Jurkat, Clone E6-1 (cell line): ENCODE measurements around the gene CCL4L2. TPM values are rescaled to one million over a fixed set of nuclear protein-coding genes. Genes with fewer than 3 reads are reported as not detected.
"Not testable (repeated sequence)": the region's sequence is repeated elsewhere in the genome, so short reads cannot be mapped to it uniquely, and the experiment has no call there.

Source experiments
- DNase-seq: peaks from one replicate; pipeline ENCODE4 v3.0.0-alpha.2; 2011; ENCODE audit warnings: low read depth, low spot score
- H3K4me3 ChIP-seq: 2 replicates; pipeline ENCODE4 v1.5.1; 2011; ENCODE audit warnings: mild to moderate bottlenecking, low read length, control low read depth, moderate library complexity
- polyA plus RNA-seq: library from polyadenylated mRNA; unstranded; fragments of >200 nt; gene quantifications from one replicate; pipeline ENCODE4 v1.2.1, GENCODE V29; 2012; ENCODE audit warnings: missing spikeins; ENCODE audit not compliant: insufficient read length, insufficient read depth

Gene CCL4L2
- not detected for polyA plus RNA-seq

- DNase-seq, H3K4me3 ChIP-seq: not testable (repeated sequence)
Observed at GRCh38 chr17:36210439-36211211, at the start of gene CCL4L2. TSS of gene CCL4L2 (plus strand) at chr17:36211063.

GRCh38 chr17:36168836-36169235 is 42.0 kb upstream of the CCL4L2 start:
- not testable (repeated sequence) for H3K4me3 ChIP-seq, DNase-seq

GRCh38 chr17:36176536-36176935 is 34.3 kb upstream of the CCL4L2 start, which contains the start of gene TBC1D3B:
TSS of gene TBC1D3B (minus strand) at chr17:36176636. CDS start at chr17:36175050, 1,586 bp downstream.
- not testable (repeated sequence) for DNase-seq, H3K4me3 ChIP-seq

- H3K4me3 ChIP-seq, DNase-seq: not testable (repeated sequence)
Observed at GRCh38 chr17:36181446-36182175, 29.3 kb upstream of the CCL4L2 start.

- no peak overlapping the region for H3K4me3 ChIP-seq
- DNase-seq, result no peak
Observed at GRCh38 chr17:36182176-36183000, 28.5 kb upstream of the CCL4L2 start.

GRCh38 chr17:36183001-36183971 is 27.6 kb upstream of the CCL4L2 start:
- no peak overlapping the region for H3K4me3 ChIP-seq
- no peak for DNase-seq

GRCh38 chr17:36184023-36184765 is 26.7 kb upstream of the CCL4L2 start:
- DNase-seq, result no peak
- no peak overlapping the region for H3K4me3 ChIP-seq

- no peak for DNase-seq
- H3K4me3 ChIP-seq, result no peak overlapping the region
Observed at GRCh38 chr17:36185416-36185815, 25.4 kb upstream of the CCL4L2 start.

- not testable (repeated sequence) for H3K4me3 ChIP-seq, DNase-seq
Observed at GRCh38 chr17:36186810-36187763, 23.8 kb upstream of the CCL4L2 start.

- DNase-seq, H3K4me3 ChIP-seq: not testable (repeated sequence)
Observed at GRCh38 chr17:36187943-36188665, 22.8 kb upstream of the CCL4L2 start.

- peak; percentile 39 for DNase-seq
- no peak overlapping the region for H3K4me3 ChIP-seq
Observed at GRCh38 chr17:36188891-36189306, 22.0 kb upstream of the CCL4L2 start.

GRCh38 chr17:36189993-36190392 is 20.9 kb upstream of the CCL4L2 start:
- not testable (repeated sequence) for H3K4me3 ChIP-seq, DNase-seq

- not testable (repeated sequence) for DNase-seq, H3K4me3 ChIP-seq
Observed at GRCh38 chr17:36190549-36191330, 20.1 kb upstream of the CCL4L2 start.

- DNase-seq, result no peak
- H3K4me3 ChIP-seq, result no peak overlapping the region
Observed at GRCh38 chr17:36193216-36193775, 17.6 kb upstream of the CCL4L2 start.
